Endothelial cell of umbilical vein (primary cell): ENCODE data around the gene HDAC1. TPM values are rescaled to one million over a fixed set of nuclear protein-coding genes. Genes with fewer than 3 reads are reported as not detected.

Experiments used
- BruUV-seq: library from RNA; stranded (reverse); fragments of 400-500 nt; replicated peaks from 2 replicates; lab custom pipeline; 2021; lab: Mats Ljungman, UMichigan
- CTCF ChIA-PET: fragments of 300-600, 350-600 bp; sonication (Branson Sonifier 250); formaldehyde crosslinking; loops from one replicate; lab custom pipeline; 2021; ENCODE audit warnings: antibody characterized with exemption, inconsistent platforms; lab: Charles Lee
- POLR2A ChIA-PET: fragments of 300-600, 350-600 bp; sonication (Branson Sonifier 250); formaldehyde crosslinking; loops from one replicate; lab custom pipeline; 2021; ENCODE audit warnings: antibody characterized with exemption, inconsistent platforms; lab: Charles Lee
- DNase-seq: peaks from one replicate; pipeline ENCODE4 v3.0.0-alpha.2; 2011; ENCODE audit warnings: low read depth, low spot score
- FAIRE-seq: peaks from 2 replicates; lab custom pipeline; 2011; peaks lifted over from hg19 to GRCh38; lab: Jason Lieb, UNC
- H2AFZ ChIP-seq: 2 replicates; pipeline ENCODE4 v1.6.0; 2012; ENCODE audit warnings: low read depth, low read length, control low read depth, inconsistent platforms
- H3K27ac ChIP-seq: 2 replicates; pipeline ENCODE4 v1.5.1; 2011; ENCODE audit warnings: low read depth, mild to moderate bottlenecking, control low read depth, low read length, moderate library complexity; ENCODE audit not compliant: insufficient read depth
- H3K27me3 ChIP-seq, 2 experiments: 2 replicates each; pipeline versions ENCODE4 v1.6.0 to v1.6.1; 2011; ENCODE audit warnings: low read length in 2 of 2, mixed read lengths in 1 of 2; ENCODE audit not compliant: control insufficient read depth in 2 of 2, insufficient read depth in 2 of 2
- H3K36me3 ChIP-seq, 2 experiments: 2 replicates in 1 of 2; 3 replicates in 1 of 2; pipeline ENCODE4 v1.5.1; 2011; ENCODE audit warnings: low read length in 2 of 2, mild to moderate bottlenecking in 1 of 2, moderate library complexity in 1 of 2; ENCODE audit not compliant: control insufficient read depth in 2 of 2, insufficient read depth in 2 of 2; ENCODE audit errors: extremely low read depth in 1 of 2
- H3K4me1 ChIP-seq: 3 replicates; pipeline ENCODE4 v1.5.1; 2011; ENCODE audit warnings: mild to moderate bottlenecking, low read length; ENCODE audit not compliant: control insufficient read depth, insufficient read depth; ENCODE audit errors: extremely low read depth
- H3K4me2 ChIP-seq: 2 replicates; pipeline ENCODE4 v1.6.1; 2011; ENCODE audit warnings: low read length, control low read depth, mixed read lengths; ENCODE audit not compliant: insufficient read depth
- H3K4me3 ChIP-seq, 3 experiments: fragments of 200-600 bp in 1 of 3; sonication (generic), shearing (Covaris generic) in 1 of 3; replicated peaks in 1 of 3; 2 replicates each; pipeline ENCODE4 v1.5.1; 2011 to 2016; ENCODE audit warnings: control low read depth in 3 of 3, low read length in 3 of 3, mild to moderate bottlenecking in 2 of 3, inconsistent platforms in 1 of 3, low read depth in 1 of 3, moderate library complexity in 1 of 3; ENCODE audit not compliant: insufficient read depth in 1 of 3
- H3K79me2 ChIP-seq: 2 replicates; pipeline ENCODE4 v1.6.0; 2012; ENCODE audit warnings: low read length, inconsistent platforms; ENCODE audit not compliant: control insufficient read depth, insufficient read depth
- H3K9ac ChIP-seq: replicated peaks from 2 replicates; pipeline ENCODE3; 2011; ENCODE audit warnings: low read length, control low read depth; ENCODE audit not compliant: insufficient read depth; ENCODE audit errors: extremely low read depth
- H3K9me1 ChIP-seq: replicated peaks from 3 replicates; pipeline ENCODE4 v1.6.0; 2011; ENCODE audit warnings: mild to moderate bottlenecking, low read length; ENCODE audit not compliant: control insufficient read depth, insufficient read depth; ENCODE audit errors: extremely low read depth
- H3K9me3 ChIP-seq: replicated peaks from 2 replicates; pipeline ENCODE4 v1.5.1; 2012; ENCODE audit warnings: low read length, inconsistent platforms; ENCODE audit not compliant: control insufficient read depth, insufficient read depth
- H4K20me1 ChIP-seq: replicated peaks from 2 replicates; pipeline ENCODE3; 2011; ENCODE audit warnings: mild to moderate bottlenecking, low read length; ENCODE audit not compliant: control insufficient read depth, insufficient read depth; ENCODE audit errors: extremely low read depth
- CTCF ChIP-seq, 2 donors: IDR thresholded peaks; 1 replicate in 1 of 2; 2 replicates in 1 of 2; pipeline ENCODE4 v1.5.1; 2011; ENCODE audit warnings: low read length in 2 of 2, mild to moderate bottlenecking in 2 of 2, moderate library complexity in 2 of 2, control low read depth in 1 of 2, inconsistent platforms in 1 of 2, low read depth in 1 of 2; ENCODE audit not compliant: insufficient read depth in 1 of 2; ENCODE audit errors: extremely low read depth in 1 of 2
- EZH2 ChIP-seq: IDR thresholded peaks from 2 replicates; pipeline ENCODE4 v1.6.1; 2012; ENCODE audit warnings: borderline replicate concordance, low read depth, mild to moderate bottlenecking, moderate library complexity, low read length, inconsistent platforms; ENCODE audit not compliant: severe bottlenecking
- FOS ChIP-seq: IDR thresholded peaks from 2 replicates; pipeline ENCODE4 v1.6.1; 2011; ENCODE audit warnings: mild to moderate bottlenecking, low read length, moderate library complexity, borderline replicate concordance; ENCODE audit not compliant: insufficient read depth
- GATA2 ChIP-seq: IDR thresholded peaks from 2 replicates; pipeline ENCODE4 v1.7.0; 2011; ENCODE audit warnings: low read depth, mild to moderate bottlenecking, moderate library complexity, mixed read lengths, low read length; ENCODE audit not compliant: insufficient read length, insufficient read depth
- JUN ChIP-seq: IDR thresholded peaks from 2 replicates; pipeline ENCODE4 v1.6.1; 2011; ENCODE audit warnings: borderline replicate concordance, low read depth; ENCODE audit not compliant: insufficient read length, insufficient read depth
- MAX ChIP-seq: IDR thresholded peaks from 2 replicates; pipeline ENCODE4 v1.6.1; 2011; ENCODE audit not compliant: insufficient read depth, insufficient read length
- MYC ChIP-seq: IDR thresholded peaks from one replicate; pipeline ENCODE4 v1.6.1; 2011; ENCODE audit warnings: mild to moderate bottlenecking, low read depth, low read length
- POLR2A ChIP-seq: IDR thresholded peaks from 2 replicates; pipeline ENCODE4 v1.6.1; 2012; ENCODE audit warnings: low read depth, mild to moderate bottlenecking, control low read depth, low read length
- POLR2AphosphoS5 ChIP-seq: IDR thresholded peaks from 2 replicates; pipeline ENCODE4 v1.6.1; 2012; ENCODE audit warnings: low read depth, mild to moderate bottlenecking, control low read depth, low read length, moderate library complexity; ENCODE audit not compliant: insufficient read depth
- dilution Hi-C: fragments of 300-500 bp; cut with MboI; formaldehyde crosslinking; loops from one replicate; pipeline ENCODE4 v1.15.0; 2019; ENCODE audit warnings: low sequenced_read_pairs; ENCODE audit not compliant: extremely low pct_ligation_motif_present
- intact Hi-C: fragments of 100-400 bp; cut with micrococcal nuclease; formaldehyde crosslinking; loops from one replicate; pipeline ENCODE4 v1.10.0; 2022
- polyA plus RNA-seq, 4 experiments: library from polyadenylated mRNA; depleted of rRNA in 3 of 4; stranded (reverse) in 3 of 4; unstranded in 1 of 4; fragments of >200 nt; gene quantifications; 2 replicates each; pipeline versions ENCODE4 v1.2.1 to v1.2.3, GENCODE V29; 2011 to 2012; ENCODE audit warnings: missing spikeins in 1 of 4
- total RNA-seq: library from RNA; stranded (reverse); gene quantifications from 2 replicates; pipeline ENCODE4 v1.2.3, GENCODE V29; 2021

Gene HDAC1
- total and polyA plus RNA-seq, 2 donors (not counting 3 experiments of a cell fraction or from before 2014, with no cell fraction given), result 138 to 141 TPM

DNA sequence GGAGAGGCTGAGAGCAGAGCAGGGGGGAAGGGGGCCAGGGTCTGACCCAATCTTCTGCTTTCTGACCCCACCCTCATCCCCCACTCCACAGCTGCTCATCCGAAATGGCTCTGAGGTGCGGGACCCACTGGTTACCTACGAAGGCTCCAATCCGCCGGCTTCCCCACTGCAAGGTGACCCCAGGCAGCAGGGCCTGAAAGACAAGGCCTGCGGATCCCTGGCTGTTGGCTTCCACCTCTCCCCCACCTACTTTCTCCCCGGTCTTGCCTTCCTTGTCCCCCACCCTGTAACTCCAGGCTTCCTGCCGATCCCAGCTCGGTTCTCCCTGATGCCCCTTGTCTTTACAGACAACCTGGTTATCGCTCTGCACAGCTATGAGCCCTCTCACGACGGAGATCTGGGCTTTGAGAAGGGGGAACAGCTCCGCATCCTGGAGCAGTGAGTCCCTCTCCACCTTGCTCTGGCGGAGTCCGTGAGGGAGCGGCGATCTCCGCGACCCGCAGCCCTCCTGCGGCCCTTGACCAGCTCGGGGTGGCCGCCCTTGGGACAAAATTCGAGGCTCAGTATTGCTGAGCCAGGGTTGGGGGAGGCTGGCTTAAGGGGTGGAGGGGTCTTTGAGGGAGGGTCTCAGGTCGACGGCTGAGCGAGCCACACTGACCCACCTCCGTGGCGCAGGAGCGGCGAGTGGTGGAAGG is 17.1 kb upstream of the HDAC1 start:
- POLR2A ChIA-PET, result no interaction called here
- FAIRE-seq, result no peak
- no peak for TF ChIP-seq GATA2
- TF ChIP-seq CTCF (IDR thresholded peaks at IDR 0.05; ENCODE audit: extremely low read depth in 1 of 2, insufficient read depth in 1 of 2, low read depth in 1 of 2, low read length in 2 of 2), result no peak
- TF ChIP-seq MAX, result no peak
- TF ChIP-seq POLR2AphosphoS5, result no peak
- no peak for TF ChIP-seq FOS
- no peak for TF ChIP-seq EZH2
- no peak for TF ChIP-seq POLR2A
- no peak for TF ChIP-seq MYC
- no peak for TF ChIP-seq JUN
- intact Hi-C loops, result no loop called here
- no peaks in the 10 kb centered on the region for H3K79me2 ChIP-seq
- no peak overlapping the region for H3K9ac ChIP-seq
- H3K4me2 ChIP-seq, result no peak overlapping the region
- peaks cover 16 to 24% of the 10 kb centered on the region in 2 experiments for H3K27me3 ChIP-seq
- dilution Hi-C loops, result no loop called here
- H3K27ac ChIP-seq, result no peak overlapping the region
- peaks cover 5% of the 10 kb centered on the region for H3K4me1 ChIP-seq
- BruUV-seq, result no TSS peak
- H2AFZ ChIP-seq, result no peak overlapping the region
- DNase-seq, result no peak
- CTCF ChIA-PET, result no interaction called here
- H4K20me1 ChIP-seq, result no peaks in the 10 kb centered on the region
- no peak overlapping the region for H3K4me3 ChIP-seq
- no peaks in the 10 kb centered on the region for H3K9me1 ChIP-seq
- no peaks in the 10 kb centered on the region for H3K9me3 ChIP-seq
- H3K36me3 ChIP-seq, result no peaks in the 10 kb centered on the region
